Lower leg skin (tissue), 4 donors: ENCODE measurements around the gene SIGLEC14. TPM values are rescaled to one million over a fixed set of nuclear protein-coding genes. Genes with fewer than 3 reads are reported as not detected.
"Not testable (repeated sequence)": the region's sequence is repeated elsewhere in the genome, so short reads cannot be mapped to it uniquely, and the experiment has no call there.

ENCODE experiments used
- DNase-seq, 2 donors: peaks; one replicate each; pipeline ENCODE4 v3.0.0-alpha.2; 2019; ENCODE audit warnings: low spot score in 2 of 2
- H3K4me3 ChIP-seq: fragments of 200-600 bp; sonication (generic); 2 replicates; pipeline ENCODE4 v1.5.1; 2017; ENCODE audit warnings: mild to moderate bottlenecking, low read depth; ENCODE audit not compliant: poor library complexity, severe bottlenecking
- CTCF ChIP-seq, 3 donors: fragments of 450-650 bp; IDR thresholded peaks; one replicate each; pipeline ENCODE4 v1.5.1; 2016; ENCODE audit warnings: antibody characterized with exemption in 3 of 3, mild to moderate bottlenecking in 3 of 3, moderate library complexity in 2 of 3
- POLR2A ChIP-seq, 2 donors: fragments of 450-650 bp; IDR thresholded peaks; one replicate each; pipeline ENCODE4 v1.6.1; 2016 to 2017; ENCODE audit warnings: antibody characterized with exemption in 2 of 2, mild to moderate bottlenecking in 1 of 2, moderate library complexity in 1 of 2
- WGBS, 2 donors: methylation state at CpG; one replicate each; pipeline ENCODE4 v1.1.5; 2018; 5-methylcytosine and 5-hydroxymethylcytosine counted together
- intact Hi-C: fragments of 100-400 bp; cut with DNase I; formaldehyde crosslinking; loops from one replicate; pipeline ENCODE4 v1.15.0; 2023; ENCODE audit warnings: low total_unique reads
- total RNA-seq, 4 donors: library from RNA; depleted of rRNA; stranded (reverse); fragments of >200 nt; gene quantifications; one replicate each; pipeline ENCODE4 v1.1.0, GENCODE V29; 2016

The SIGLEC14 gene
- total RNA-seq, 4 donors from 2014 or later = 0.84 to 1.0 TPM; not detected in 2

- no peak for DNase-seq
- 78 to 83% methylated on average over 1 of the region's 1 CpG for WGBS, 2 donors
- H3K4me3 ChIP-seq = no peak overlapping the region
- no peak for TF ChIP-seq POLR2A (IDR thresholded peaks at IDR 0.05)
- no peak for TF ChIP-seq CTCF (IDR thresholded peaks at IDR 0.05)
- intact Hi-C loops = no loop called here
These were observed 33.8 kb upstream of the SIGLEC14 start for GRCh38 chr19:51680474-51680873.

- intact Hi-C loops = no loop called here
- TF ChIP-seq POLR2A (IDR thresholded peaks at IDR 0.05) (no peak), CTCF (IDR thresholded peaks at IDR 0.05) (no peak)
- 67 to 75% methylated on average over 11 of the region's 11 CpGs for WGBS, 2 donors
- no peak overlapping the region for H3K4me3 ChIP-seq
- no peak for DNase-seq
These were observed 30.0 kb upstream of the SIGLEC14 start for GRCh38 chr19:51676566-51677083.

GRCh38 chr19:51675911-51676565 lies 29.4 kb upstream of the SIGLEC14 start:
- H3K4me3 ChIP-seq, intact Hi-C loops, DNase-seq: not testable (repeated sequence)
- WGBS, 2 donors = 42 to 54% methylated on average over 7 of the region's 7 CpGs

- no peak overlapping the region for H3K4me3 ChIP-seq
- DNase-seq = no peak
- WGBS, 2 donors = 88% methylated on average over 3 of the region's 3 CpGs
- intact Hi-C loops = no loop called here
- TF ChIP-seq POLR2A (IDR thresholded peaks at IDR 0.05) = no peak
- no peak for TF ChIP-seq CTCF (IDR thresholded peaks at IDR 0.05)
These were observed 21.6 kb upstream of the SIGLEC14 start for GRCh38 chr19:51668216-51668615.

GRCh38 chr19:51664997-51665396 lies 18.4 kb upstream of the SIGLEC14 start:
- no peak overlapping the region for H3K4me3 ChIP-seq
- 34 to 38% methylated on average over 3 of the region's 3 CpGs for WGBS, 2 donors
- intact Hi-C loops = no loop called here
- DNase-seq = no peak
- no peak for TF ChIP-seq CTCF (IDR thresholded peaks at IDR 0.05)
- no peak for TF ChIP-seq POLR2A (IDR thresholded peaks at IDR 0.05)

- no peak for DNase-seq
- intact Hi-C loops = no loop called here
- no peak overlapping the region for H3K4me3 ChIP-seq
- TF ChIP-seq POLR2A (IDR thresholded peaks at IDR 0.05) (no peak), CTCF (IDR thresholded peaks at IDR 0.05) (no peak)
- WGBS, 2 donors = 21 to 28% methylated on average over 1 of the region's 1 CpG
These were observed 17.5 kb upstream of the SIGLEC14 start for GRCh38 chr19:51664131-51664530.
